Sciatic nerve (tissue), 2 donors: ENCODE data around the gene WDFY1. TPM values are rescaled to one million over a fixed set of nuclear protein-coding genes. Genes with fewer than 3 reads are reported as not detected.

Source experiments
- ATAC-seq: fragments of 200-7000 bp; cut with Tn5 transposase; one replicate; pipeline ENCODE4 v1.9.1; 2020; ENCODE audit warnings: mild to moderate bottlenecking, moderate library complexity
- DNase-seq: peaks from one replicate; pipeline ENCODE4 v3.0.0-alpha.2; 2020; ENCODE audit warnings: low spot score
- intact Hi-C: fragments of 100-400 bp; cut with DNase I; formaldehyde crosslinking; loops from one replicate; pipeline ENCODE4 v1.14.2; 2022
- total RNA-seq: library from RNA; stranded (reverse); fragmentation: NEBNext Ultra II Directional; extraction: Animal tissue kit (Norgen Biotek cat#: 25700); gene quantifications from one replicate; pipeline ENCODE4 v1.2.1, GENCODE V29; 2021
- donor health status: DM: no; HTN: no; CAD: no.
- donor health status: DM: no; HTN: no; CAD: no.

WDFY1 gene
- total RNA-seq, 1 donor from 2014 or later: 48.6 TPM

- intact Hi-C loops: no loop called here
- ATAC-seq (no peak), DNase-seq (no peak)
Measured at GRCh38 chr2:223935459-223936125, 9.5 kb downstream of the WDFY1 start.

GRCh38 chr2:223934870-223935269 is 10.3 kb downstream of the WDFY1 start:
- ATAC-seq: no peak
- intact Hi-C loops: no loop called here
- no peak for DNase-seq

GRCh38 chr2:223932816-223933800 is 12.0 kb downstream of the WDFY1 start:
- ATAC-seq: no peak
- DNase-seq: no peak
- intact Hi-C loops: no loop called here

GRCh38 chr2:223930103-223930976 is 14.8 kb downstream of the WDFY1 start:
- DNase-seq (no peak), ATAC-seq (peak; percentile 88)
- intact Hi-C loops: no loop called here

GRCh38 chr2:223929571-223930102 is 15.5 kb downstream of the WDFY1 start:
- DNase-seq (no peak), ATAC-seq (no peak)
- intact Hi-C loops: no loop called here

GRCh38 chr2:223928113-223929006 is 16.8 kb downstream of the WDFY1 start:
- ATAC-seq: no peak
- intact Hi-C loops: no loop called here
- DNase-seq: no peak

GRCh38 chr2:223925106-223925505 is 20.0 kb downstream of the WDFY1 start:
- intact Hi-C loops: no loop called here
- DNase-seq: no peak
- no peak for ATAC-seq

- intact Hi-C loops: no loop called here
- no peak for ATAC-seq
- no peak for DNase-seq
Measured at GRCh38 chr2:223923976-223924375, 21.2 kb downstream of the WDFY1 start.

GRCh38 chr2:223922308-223922707 is 22.8 kb downstream of the WDFY1 start:
- ATAC-seq: no peak
- intact Hi-C loops: no loop called here
- DNase-seq: no peak

- no peak for DNase-seq
- intact Hi-C loops: no loop called here
- no peak for ATAC-seq
Measured at GRCh38 chr2:223921204-223921603, 23.9 kb downstream of the WDFY1 start.

GRCh38 chr2:223920109-223920508 is 25.0 kb downstream of the WDFY1 start:
- DNase-seq (no peak), ATAC-seq (no peak)
- intact Hi-C loops: no loop called here

- intact Hi-C loops: no loop called here
- no peak for DNase-seq
- ATAC-seq: no peak
Measured at GRCh38 chr2:223918671-223919134, 26.4 kb downstream of the WDFY1 start.

GRCh38 chr2:223916181-223916920 is 28.8 kb downstream of the WDFY1 start:
- ATAC-seq: no peak
- intact Hi-C loops: no loop called here
- DNase-seq: no peak

GRCh38 chr2:223915071-223915470 is 30.1 kb downstream of the WDFY1 start:
- ATAC-seq: no peak

GRCh38 chr2:223914324-223914723 is 30.8 kb downstream of the WDFY1 start:
- intact Hi-C loops: no loop called here
- DNase-seq (no peak), ATAC-seq (no peak)

More at GRCh38 chr2:223915071-223915470, 30.1 kb downstream of the WDFY1 start:
- no peak for DNase-seq
- intact Hi-C loops: no loop called here

- intact Hi-C loops: no loop called here
- ATAC-seq: no peak
- DNase-seq: no peak
Measured at GRCh38 chr2:223909001-223909741, 36.0 kb downstream of the WDFY1 start.
